ENCODE measurements around the gene ANKMY2. TPM values are rescaled to one million over a fixed set of nuclear protein-coding genes. Genes with fewer than 3 reads are reported as not detected.

ANKMY2 gene
- polyA plus RNA-seq, 1 donor from 2014 or later, result 16.9 TPM

- Mint-ChIP-seq H3K9me3 (no peaks in the 10 kb centered on the region), H3K4me3 (no peak overlapping the region), H3K4me1 (no peaks in the 10 kb centered on the region), H3K36me3 (no peaks in the 10 kb centered on the region), H3K27me3 (no peaks in the 10 kb centered on the region), H3K27ac (no peak overlapping the region)
Measured at GRCh38 chr7:16556359-16556758, 89.2 kb downstream of the ANKMY2 start.

- Mint-ChIP-seq H3K27ac (no peak overlapping the region), H3K9me3 (no peaks in the 10 kb centered on the region), H3K36me3 (no peaks in the 10 kb centered on the region), H3K27me3 (no peaks in the 10 kb centered on the region), H3K4me3 (no peak overlapping the region), H3K4me1 (no peaks in the 10 kb centered on the region)
Measured at GRCh38 chr7:16554518-16555236, 90.9 kb downstream of the ANKMY2 start.

DNA sequence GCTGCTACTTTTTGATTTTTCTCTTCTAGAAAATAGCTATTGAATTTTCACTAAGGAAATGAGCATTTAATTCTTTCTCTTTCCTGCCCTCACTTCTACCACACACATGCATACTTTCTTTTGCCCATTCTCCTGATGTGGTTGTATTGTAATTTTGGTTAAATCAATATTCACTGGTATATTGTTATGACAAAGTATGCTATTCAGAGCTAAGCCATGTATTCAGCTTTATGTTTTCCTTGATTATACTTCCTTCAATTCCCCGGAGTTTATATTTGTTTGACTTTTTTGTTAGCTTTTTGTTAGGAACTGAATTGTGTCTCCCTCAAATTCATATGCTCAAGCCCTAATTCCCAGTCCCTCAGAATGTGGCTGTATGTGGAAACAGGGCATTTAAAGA, 94.9 kb downstream of the ANKMY2 start:
- H3K4me3 Mint-ChIP-seq, result no peak overlapping the region
- no peak overlapping the region for H3K27ac Mint-ChIP-seq
- H3K27me3 Mint-ChIP-seq, result no peaks in the 10 kb centered on the region
- H3K36me3 Mint-ChIP-seq, result no peaks in the 10 kb centered on the region
- H3K9me3 Mint-ChIP-seq, result no peaks in the 10 kb centered on the region
- H3K4me1 Mint-ChIP-seq, result no peaks in the 10 kb centered on the region

Other genes starting within 250 kb of the ANKMY2 start
- gene CRPPA, start 224.2 kb downstream of the ANKMY2 start, polyA plus RNA-seq, result 0.79 TPM
- gene SOSTDC1, start 180.0 kb downstream of the ANKMY2 start, polyA plus RNA-seq, result not detected
- gene LRRC72, start 118.9 kb downstream of the ANKMY2 start, polyA plus RNA-seq, result not detected
- 43.8 TPM for gene BZW2, start 427 bp upstream of the ANKMY2 start, polyA plus RNA-seq
- gene TSPAN13, start 108.0 kb upstream of the ANKMY2 start, polyA plus RNA-seq, result 72.8 TPM
- gene AGR2, start 159.2 kb upstream of the ANKMY2 start, polyA plus RNA-seq, result not detected
- not detected for gene AGR3, start 236.2 kb upstream of the ANKMY2 start, polyA plus RNA-seq